ENCODE data around the gene IGSF11.

Gene IGSF11

DNA sequence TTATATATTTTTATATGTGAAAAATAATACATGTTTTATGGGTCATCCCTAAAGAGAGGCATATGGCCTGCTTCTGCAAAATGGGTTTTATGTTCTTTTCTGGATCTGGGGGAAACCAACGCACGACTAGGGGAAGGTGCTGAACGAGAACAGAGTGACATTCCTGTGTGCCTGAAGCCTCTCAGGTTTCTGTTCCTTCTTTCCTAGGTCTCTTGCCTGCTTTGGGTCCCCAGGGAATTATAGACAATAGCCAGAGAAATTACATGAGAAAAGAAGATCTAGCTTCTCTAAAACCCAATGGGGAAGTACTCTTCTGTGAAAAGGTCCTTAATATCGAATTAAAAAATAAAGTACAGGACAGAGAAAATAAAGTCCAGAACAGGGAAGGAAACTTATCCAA is 66.5 kb downstream of the IGSF11 start:
- Histone ChIP-seq H3K4me3 (replicated peaks; ENCODE audit: insufficient read depth, low read length) (no peak overlapping the region), H3K27me3 (ENCODE audit: insufficient read depth, poor library complexity, severe bottlenecking) (no peaks in the 10 kb centered on the region), H3K27ac (replicated peaks) (no peak overlapping the region)
- DNase-seq (ENCODE audit: low read depth in 1 of 2, low spot score in 1 of 2) = no peak
- TF ChIP-seq POLR2AphosphoS5 (IDR thresholded peaks at IDR 0.05; ENCODE audit: low read depth) = no peak
- TF ChIP-seq, protein P1, sequence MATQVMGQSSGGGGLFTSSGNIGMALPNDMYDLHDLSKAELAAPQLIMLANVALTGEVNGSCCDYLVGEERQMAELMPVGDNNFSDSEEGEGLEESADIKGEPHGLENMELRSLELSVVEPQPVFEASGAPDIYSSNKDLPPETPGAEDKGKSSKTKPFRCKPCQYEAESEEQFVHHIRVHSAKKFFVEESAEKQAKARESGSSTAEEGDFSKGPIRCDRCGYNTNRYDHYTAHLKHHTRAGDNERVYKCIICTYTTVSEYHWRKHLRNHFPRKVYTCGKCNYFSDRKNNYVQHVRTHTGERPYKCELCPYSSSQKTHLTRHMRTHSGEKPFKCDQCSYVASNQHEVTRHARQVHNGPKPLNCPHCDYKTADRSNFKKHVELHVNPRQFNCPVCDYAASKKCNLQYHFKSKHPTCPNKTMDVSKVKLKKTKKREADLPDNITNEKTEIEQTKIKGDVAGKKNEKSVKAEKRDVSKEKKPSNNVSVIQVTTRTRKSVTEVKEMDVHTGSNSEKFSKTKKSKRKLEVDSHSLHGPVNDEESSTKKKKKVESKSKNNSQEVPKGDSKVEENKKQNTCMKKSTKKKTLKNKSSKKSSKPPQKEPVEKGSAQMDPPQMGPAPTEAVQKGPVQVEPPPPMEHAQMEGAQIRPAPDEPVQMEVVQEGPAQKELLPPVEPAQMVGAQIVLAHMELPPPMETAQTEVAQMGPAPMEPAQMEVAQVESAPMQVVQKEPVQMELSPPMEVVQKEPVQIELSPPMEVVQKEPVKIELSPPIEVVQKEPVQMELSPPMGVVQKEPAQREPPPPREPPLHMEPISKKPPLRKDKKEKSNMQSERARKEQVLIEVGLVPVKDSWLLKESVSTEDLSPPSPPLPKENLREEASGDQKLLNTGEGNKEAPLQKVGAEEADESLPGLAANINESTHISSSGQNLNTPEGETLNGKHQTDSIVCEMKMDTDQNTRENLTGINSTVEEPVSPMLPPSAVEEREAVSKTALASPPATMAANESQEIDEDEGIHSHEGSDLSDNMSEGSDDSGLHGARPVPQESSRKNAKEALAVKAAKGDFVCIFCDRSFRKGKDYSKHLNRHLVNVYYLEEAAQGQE (IDR thresholded peaks at IDR 0.05; ENCODE audit: insufficient replicate concordance, low read depth) = no peak

- TF ChIP-seq GABPA (IDR thresholded peaks at IDR 0.05; ENCODE audit: low read depth) = no peak
- Histone ChIP-seq H3K27me3 (ENCODE audit: insufficient read depth, poor library complexity, severe bottlenecking) (no peaks in the 10 kb centered on the region), H3K27ac (replicated peaks) (no peak overlapping the region), H3K4me3 (replicated peaks; ENCODE audit: insufficient read depth, low read length) (no peak overlapping the region)
- DNase-seq (ENCODE audit: low read depth in 1 of 2, low spot score in 1 of 2) = no peak
Observed at GRCh38 chr3:118966700-118967099, 67.9 kb downstream of the IGSF11 start.

GRCh38 chr3:118963711-118964110 is 70.9 kb downstream of the IGSF11 start:
- Histone ChIP-seq H3K27ac (replicated peaks) (no peak overlapping the region), H3K27me3 (ENCODE audit: insufficient read depth, poor library complexity, severe bottlenecking) (no peaks in the 10 kb centered on the region), H3K4me3 (replicated peaks; ENCODE audit: insufficient read depth, low read length) (no peak overlapping the region)
- no peak for DNase-seq (ENCODE audit: low read depth in 1 of 2, low spot score in 1 of 2)
- TF ChIP-seq, protein P1 (IDR thresholded peaks at IDR 0.05; ENCODE audit: insufficient replicate concordance, low read depth) = no peak
- no peak for TF ChIP-seq SPI1 (IDR thresholded peaks at IDR 0.05; ENCODE audit: borderline replicate concordance, low read depth)
- no peak for TF ChIP-seq GABPA (IDR thresholded peaks at IDR 0.05; ENCODE audit: low read depth)
- no peak for TF ChIP-seq POLR2AphosphoS5 (IDR thresholded peaks at IDR 0.05; ENCODE audit: low read depth)
- TF ChIP-seq CTCF (IDR thresholded peaks at IDR 0.05; ENCODE audit: insufficient read depth, low read length) = no peak

- no peak overlapping the region for H3K4me3 ChIP-seq (replicated peaks; ENCODE audit: insufficient read depth, low read length)
- no peak for DNase-seq (ENCODE audit: low read depth in 1 of 2, low spot score in 1 of 2)
- no peaks in the 10 kb centered on the region for H3K27me3 ChIP-seq (ENCODE audit: insufficient read depth, poor library complexity, severe bottlenecking)
- TF ChIP-seq, protein P1 (IDR thresholded peaks at IDR 0.05; ENCODE audit: insufficient replicate concordance, low read depth) = no peak
- TF ChIP-seq POLR2AphosphoS5 (IDR thresholded peaks at IDR 0.05; ENCODE audit: low read depth) (no peak), GABPA (IDR thresholded peaks at IDR 0.05; ENCODE audit: low read depth) (no peak), SPI1 (IDR thresholded peaks at IDR 0.05; ENCODE audit: borderline replicate concordance, low read depth) (no peak), CTCF (IDR thresholded peaks at IDR 0.05; ENCODE audit: insufficient read depth, low read length) (no peak)
- no peak overlapping the region for H3K27ac ChIP-seq (replicated peaks)
Observed at GRCh38 chr3:118960876-118961450, 73.7 kb downstream of the IGSF11 start.
